SK-N-SH (cell line): ENCODE measurements around the gene TTC9B.

Experiments
- EP300 ChIP-seq, 2 experiments: IDR thresholded peaks; 2 replicates each; pipeline versions ENCODE4 v1.4.0 to v1.6.1; 2012; ENCODE audit warnings: borderline replicate concordance in 1 of 2, low read depth in 1 of 2, low read length in 1 of 2
- FOXJ3 ChIP-seq: sonication (generic); formaldehyde crosslinking; IDR thresholded peaks from 2 replicates; pipeline ENCODE4 v1.5.1; 2020; ENCODE audit warnings: mild to moderate bottlenecking, missing genetic modification reagents
- NFIC ChIP-seq: IDR thresholded peaks from 2 replicates; pipeline ENCODE4 v1.4.0; 2012; ENCODE audit warnings: borderline replicate concordance
- POLR2AphosphoS5 ChIP-seq: IDR thresholded peaks from 2 replicates; pipeline ENCODE4 v1.6.1; 2012; ENCODE audit warnings: low read depth, low read length
- TCF12 ChIP-seq: IDR thresholded peaks from 2 replicates; pipeline ENCODE4 v1.4.0; 2012
- TF ChIP-seq, protein P1 (sequence below): fragments of 200-600 bp; sonication (generic); IDR thresholded peaks from 2 replicates; pipeline ENCODE4 v1.6.1; 2017; ENCODE audit warnings: antibody characterized with exemption, mild to moderate bottlenecking, moderate library complexity
- TF ChIP-seq, protein P2 (sequence below): IDR thresholded peaks from 2 replicates; pipeline ENCODE4 v1.4.0; 2012; ENCODE audit warnings: low read depth

DNA sequence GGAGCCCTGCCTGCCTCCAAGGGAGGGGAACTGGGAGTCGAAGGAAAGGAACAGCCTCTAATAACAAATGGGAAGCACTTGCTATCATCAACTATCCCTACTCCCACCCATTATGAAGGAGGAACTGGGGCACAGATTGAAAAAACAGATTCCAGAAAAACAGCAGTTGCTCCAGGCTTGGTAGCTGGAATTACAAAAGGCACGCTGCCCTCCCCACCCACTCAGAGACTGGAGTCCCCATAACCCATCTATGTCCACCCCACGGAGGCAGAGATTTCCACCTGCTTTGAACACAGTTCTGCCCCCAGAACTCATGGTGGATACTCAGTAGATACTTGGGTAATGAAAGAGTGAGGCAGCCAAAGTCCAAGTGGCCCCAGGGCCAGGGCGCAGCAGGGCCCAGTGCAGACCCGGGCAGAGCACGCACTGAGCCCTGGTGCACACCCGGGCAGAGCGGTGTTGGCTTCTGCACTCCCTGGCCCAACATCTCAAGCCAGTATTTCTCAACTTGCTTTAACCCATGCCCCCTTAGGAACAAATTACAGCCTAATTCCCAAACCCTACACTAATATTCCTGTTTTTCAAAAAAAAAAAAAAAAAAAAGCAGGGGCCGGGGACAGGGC is 27.4 kb upstream of the TTC9B start:
- TF ChIP-seq, protein P1, sequence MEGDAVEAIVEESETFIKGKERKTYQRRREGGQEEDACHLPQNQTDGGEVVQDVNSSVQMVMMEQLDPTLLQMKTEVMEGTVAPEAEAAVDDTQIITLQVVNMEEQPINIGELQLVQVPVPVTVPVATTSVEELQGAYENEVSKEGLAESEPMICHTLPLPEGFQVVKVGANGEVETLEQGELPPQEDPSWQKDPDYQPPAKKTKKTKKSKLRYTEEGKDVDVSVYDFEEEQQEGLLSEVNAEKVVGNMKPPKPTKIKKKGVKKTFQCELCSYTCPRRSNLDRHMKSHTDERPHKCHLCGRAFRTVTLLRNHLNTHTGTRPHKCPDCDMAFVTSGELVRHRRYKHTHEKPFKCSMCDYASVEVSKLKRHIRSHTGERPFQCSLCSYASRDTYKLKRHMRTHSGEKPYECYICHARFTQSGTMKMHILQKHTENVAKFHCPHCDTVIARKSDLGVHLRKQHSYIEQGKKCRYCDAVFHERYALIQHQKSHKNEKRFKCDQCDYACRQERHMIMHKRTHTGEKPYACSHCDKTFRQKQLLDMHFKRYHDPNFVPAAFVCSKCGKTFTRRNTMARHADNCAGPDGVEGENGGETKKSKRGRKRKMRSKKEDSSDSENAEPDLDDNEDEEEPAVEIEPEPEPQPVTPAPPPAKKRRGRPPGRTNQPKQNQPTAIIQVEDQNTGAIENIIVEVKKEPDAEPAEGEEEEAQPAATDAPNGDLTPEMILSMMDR = no peak
- TF ChIP-seq FOXJ3 (CRISPR knock-in tag) (no peak), POLR2AphosphoS5 (no peak), TCF12 (no peak), NFIC (no peak), EP300 (IDR thresholded peaks at IDR 0.05; ENCODE audit: borderline replicate concordance in 1 of 2, low read depth in 1 of 2, low read length in 1 of 2) (no peak)
- TF ChIP-seq, protein P2, sequence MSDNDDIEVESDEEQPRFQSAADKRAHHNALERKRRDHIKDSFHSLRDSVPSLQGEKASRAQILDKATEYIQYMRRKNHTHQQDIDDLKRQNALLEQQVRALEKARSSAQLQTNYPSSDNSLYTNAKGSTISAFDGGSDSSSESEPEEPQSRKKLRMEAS = no peak
